GM12865 (cell line): ENCODE data around the gene TTLL7.

Source experiments
- DNase-seq: peaks from one replicate; pipeline ENCODE4 v3.0.0; 2010; ENCODE audit warnings: low read depth
- H3K4me3 ChIP-seq: 2 replicates; pipeline ENCODE4 v1.5.1; 2011; ENCODE audit warnings: mild to moderate bottlenecking, low read depth, low read length, control low read depth
- TF ChIP-seq, protein P1 (sequence below): IDR thresholded peaks from 2 replicates; pipeline ENCODE4 v1.5.1; 2011; ENCODE audit warnings: low read length, control low read depth, low read depth, inconsistent platforms; ENCODE audit not compliant: insufficient read depth; ENCODE audit errors: missing control alignments

TTLL7 gene

GRCh38 chr1:84025966-84026365, 27.0 kb upstream of the TTLL7 start:
- TF ChIP-seq, protein P1, sequence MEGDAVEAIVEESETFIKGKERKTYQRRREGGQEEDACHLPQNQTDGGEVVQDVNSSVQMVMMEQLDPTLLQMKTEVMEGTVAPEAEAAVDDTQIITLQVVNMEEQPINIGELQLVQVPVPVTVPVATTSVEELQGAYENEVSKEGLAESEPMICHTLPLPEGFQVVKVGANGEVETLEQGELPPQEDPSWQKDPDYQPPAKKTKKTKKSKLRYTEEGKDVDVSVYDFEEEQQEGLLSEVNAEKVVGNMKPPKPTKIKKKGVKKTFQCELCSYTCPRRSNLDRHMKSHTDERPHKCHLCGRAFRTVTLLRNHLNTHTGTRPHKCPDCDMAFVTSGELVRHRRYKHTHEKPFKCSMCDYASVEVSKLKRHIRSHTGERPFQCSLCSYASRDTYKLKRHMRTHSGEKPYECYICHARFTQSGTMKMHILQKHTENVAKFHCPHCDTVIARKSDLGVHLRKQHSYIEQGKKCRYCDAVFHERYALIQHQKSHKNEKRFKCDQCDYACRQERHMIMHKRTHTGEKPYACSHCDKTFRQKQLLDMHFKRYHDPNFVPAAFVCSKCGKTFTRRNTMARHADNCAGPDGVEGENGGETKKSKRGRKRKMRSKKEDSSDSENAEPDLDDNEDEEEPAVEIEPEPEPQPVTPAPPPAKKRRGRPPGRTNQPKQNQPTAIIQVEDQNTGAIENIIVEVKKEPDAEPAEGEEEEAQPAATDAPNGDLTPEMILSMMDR, result no peak
- H3K4me3 ChIP-seq, result no peak overlapping the region
- DNase-seq, result no peak

- no peak for DNase-seq
- H3K4me3 ChIP-seq, result no peak overlapping the region
- TF ChIP-seq, protein P1, result no peak
These were observed 22.9 kb upstream of the TTLL7 start for GRCh38 chr1:84021822-84022221.

- TF ChIP-seq, protein P1, result no peak
- DNase-seq, result no peak
- no peak overlapping the region for H3K4me3 ChIP-seq
These were observed 21.2 kb upstream of the TTLL7 start for GRCh38 chr1:84020151-84020550.

DNA sequence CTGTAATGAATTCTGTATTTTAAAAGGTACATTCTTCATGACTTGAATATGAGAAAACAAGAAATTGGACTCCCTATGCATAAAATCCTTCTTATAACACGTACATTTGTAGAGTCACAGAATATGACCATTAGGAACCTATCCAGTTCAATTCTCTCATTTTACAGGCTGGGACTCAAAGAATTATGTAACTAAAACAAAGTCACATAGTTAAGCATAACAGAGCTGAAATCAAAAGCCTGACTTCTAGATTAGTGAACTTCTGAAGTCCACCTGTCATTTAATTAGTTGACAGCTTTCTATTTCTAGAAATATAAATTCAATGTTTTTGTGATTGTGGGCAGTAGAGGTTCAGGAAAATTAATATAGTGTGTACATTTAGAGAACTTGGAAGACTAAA, 20.3 kb upstream of the TTLL7 start:
- DNase-seq, result no peak
- TF ChIP-seq, protein P1, result no peak
- no peak overlapping the region for H3K4me3 ChIP-seq

DNA sequence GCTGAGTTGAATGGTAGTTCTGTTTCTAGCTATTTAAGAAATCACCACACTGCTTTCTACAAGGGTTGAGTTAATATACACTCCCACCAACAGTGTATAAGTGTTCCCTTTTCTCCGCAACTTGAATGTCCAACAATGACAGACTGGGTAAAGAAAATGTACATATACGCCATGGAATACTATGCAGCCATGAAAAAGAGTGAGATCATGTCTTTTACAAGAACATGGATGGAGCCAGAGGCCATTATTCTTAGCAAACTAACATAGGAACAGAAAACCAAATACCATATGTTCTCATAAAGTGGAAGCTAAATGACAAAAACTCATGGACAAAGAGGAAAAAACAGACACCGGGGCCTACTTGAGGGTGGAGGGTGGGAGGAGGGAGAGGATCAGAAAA, 14.8 kb upstream of the TTLL7 start:
- H3K4me3 ChIP-seq, result no peak overlapping the region
- no peak for DNase-seq
- TF ChIP-seq, protein P1, result no peak

DNA sequence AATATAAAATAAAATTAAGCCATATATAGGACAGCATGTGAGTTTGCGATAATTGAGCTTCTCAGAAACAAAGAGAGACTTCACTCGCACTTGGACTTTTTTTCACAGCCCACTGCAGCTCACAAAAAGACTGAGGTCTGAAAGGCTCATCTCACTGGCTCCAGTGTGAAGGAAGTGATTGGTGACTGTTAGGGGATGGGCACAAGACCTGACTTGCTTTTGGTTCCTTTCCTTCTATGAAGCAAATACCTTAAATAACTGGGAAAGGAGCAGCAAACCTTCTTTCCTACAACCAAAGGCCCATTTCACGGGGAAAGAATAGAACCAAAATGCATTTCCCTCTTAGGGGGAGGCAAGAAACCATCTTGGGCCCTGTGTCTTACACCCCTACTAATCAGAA, 13.1 kb upstream of the TTLL7 start:
- DNase-seq, result no peak
- TF ChIP-seq, protein P1, result no peak
- H3K4me3 ChIP-seq, result no peak overlapping the region

DNA sequence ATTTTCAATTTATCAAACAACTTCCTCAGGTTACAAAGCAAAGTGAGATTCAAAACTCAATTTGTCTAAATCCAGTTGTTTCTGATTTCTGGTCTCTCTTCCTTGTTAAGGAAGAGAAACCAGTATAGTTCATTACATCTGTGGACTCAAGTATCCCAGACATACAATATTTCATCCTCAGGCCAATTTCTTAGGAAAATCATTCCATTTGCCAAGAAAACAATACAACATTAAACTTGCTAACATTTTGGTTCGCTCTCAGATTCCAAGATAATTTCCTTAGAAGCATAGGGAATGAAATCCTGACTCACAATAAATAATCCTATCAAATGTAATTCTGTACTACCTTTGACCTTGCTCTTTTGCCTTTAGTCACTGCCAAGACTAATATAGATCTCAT, 11.2 kb upstream of the TTLL7 start:
- H3K4me3 ChIP-seq, result no peak overlapping the region
- TF ChIP-seq, protein P1, result no peak
- DNase-seq, result no peak
